GM18526 (cell line): ENCODE results near the gene PGAM5.

Source experiments
- POLR2A ChIP-seq: IDR thresholded peaks from 3 replicates; pipeline ENCODE4 v1.6.1; 2011; ENCODE audit not compliant: insufficient read length; ENCODE audit errors: extremely low read depth

The PGAM5 gene

DNA sequence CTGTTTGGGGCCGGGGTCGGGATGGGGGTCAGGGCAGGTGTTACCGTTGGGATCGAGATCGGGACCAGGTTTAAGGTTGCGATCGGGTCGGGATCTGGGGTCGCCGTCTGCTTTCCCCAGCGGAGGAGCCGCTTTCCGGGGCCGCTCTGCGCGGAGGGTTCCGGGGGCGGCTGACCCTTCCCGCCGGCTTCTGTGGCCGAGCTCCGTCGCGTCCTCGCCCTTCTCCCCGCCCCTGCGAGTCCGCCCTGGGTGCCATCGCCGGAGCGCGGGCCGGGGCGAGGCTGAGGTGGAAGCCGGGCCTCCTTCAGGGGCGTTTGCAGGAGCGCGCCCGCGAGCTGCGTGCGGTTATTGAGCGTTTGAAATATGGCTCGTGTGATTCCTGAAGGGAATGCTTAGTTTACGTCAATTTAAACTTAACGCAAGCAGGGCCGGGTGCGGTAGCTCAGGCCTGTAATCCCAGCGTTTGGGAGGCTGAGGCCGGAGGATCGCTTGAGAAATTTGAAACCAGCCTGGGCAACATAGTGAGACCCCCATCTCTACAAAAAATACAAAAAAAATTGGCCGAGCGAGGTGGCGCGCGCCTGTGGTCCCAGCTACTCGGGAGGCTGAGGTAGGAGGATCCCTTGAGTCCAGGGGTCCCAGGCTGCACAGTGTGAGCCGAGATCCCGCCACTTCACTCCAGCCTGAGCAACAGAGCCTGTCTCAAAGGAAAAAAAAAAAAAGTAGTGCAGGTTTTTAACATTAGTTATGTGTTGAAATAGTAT lies 620 bp downstream of the PGAM5 start:
- TF ChIP-seq POLR2A: no peak

DNA sequence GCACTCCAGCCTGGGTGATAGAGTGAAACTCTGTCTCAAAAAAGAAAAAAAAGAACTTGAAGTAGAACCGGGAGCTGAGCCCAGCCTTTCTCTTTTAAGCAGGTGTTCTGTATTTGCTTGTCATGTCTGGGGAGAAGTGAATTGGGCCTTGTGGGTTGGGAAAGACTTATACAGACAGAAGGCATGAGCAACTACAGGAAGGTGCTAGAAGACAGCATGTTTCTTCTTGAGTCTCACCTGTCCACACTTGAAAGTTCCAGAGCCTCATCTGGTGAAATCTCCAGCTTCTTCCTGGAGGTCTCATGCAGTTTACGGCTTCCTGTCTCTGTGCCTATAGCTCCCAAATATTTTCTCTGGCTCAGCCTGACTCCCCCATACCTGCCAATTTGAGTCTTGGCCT lies 2.5 kb downstream of the PGAM5 start:
- TF ChIP-seq POLR2A: no peak

DNA sequence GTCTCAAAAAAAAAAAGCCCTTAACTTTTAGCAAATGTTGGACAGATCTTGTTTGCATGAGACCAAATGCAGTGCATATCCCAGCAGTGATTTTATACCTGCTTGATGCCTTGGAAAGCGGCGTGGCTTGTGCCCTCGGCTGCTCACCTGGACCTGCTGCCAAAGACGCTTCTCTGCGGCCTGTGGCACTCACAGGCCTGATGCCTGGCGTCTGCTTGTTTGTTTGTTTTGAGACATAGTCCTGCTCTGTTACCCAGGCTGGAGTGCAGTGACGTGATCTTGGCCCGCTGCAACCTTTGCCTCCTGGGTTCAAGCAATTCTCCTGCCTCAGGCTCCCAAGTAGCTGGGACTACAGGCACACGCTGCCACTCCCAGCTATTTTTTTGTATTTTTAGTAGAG lies 5.2 kb downstream of the PGAM5 start:
- no peak for TF ChIP-seq POLR2A

DNA sequence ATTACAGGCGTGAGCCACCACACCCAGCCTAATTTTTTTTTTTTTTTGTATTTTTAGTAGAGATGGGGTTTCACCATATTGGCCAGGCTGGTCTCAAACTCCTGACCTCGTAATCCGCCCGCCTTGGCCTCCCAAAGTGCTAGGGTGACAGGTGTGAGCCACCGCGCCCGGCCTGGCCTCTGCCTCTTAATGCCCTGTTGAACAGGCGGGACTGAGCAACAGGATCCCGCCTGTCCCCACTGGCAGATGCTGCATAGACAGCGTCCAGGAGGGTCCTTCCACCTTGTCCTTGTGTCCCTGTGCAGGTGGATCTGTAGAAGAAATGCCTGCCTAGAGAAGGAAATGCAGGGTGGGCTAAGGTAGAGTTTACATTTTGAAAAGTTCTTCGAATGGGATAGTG lies 5.7 kb downstream of the PGAM5 start:
- no peak for TF ChIP-seq POLR2A

DNA sequence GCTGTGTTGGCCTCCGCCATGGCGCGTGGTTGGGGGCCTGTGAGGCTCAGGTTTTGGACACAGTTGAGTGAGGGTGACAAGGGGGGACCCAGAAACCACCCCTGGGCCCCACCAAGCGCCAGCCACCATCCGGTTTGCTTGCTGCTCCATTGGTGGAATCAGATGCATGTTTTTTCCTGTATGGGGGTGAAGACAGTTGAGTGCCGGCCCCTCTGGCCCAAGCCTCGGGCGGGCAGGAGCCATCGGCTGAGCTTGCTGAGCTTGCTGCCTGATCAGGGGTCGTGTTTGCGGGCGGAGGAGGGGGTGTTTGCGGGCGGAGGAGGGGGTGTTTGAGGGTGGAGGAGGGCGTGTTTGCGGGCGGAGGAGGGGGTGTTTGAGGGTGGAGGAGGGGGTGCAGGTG lies 6.4 kb downstream of the PGAM5 start:
- TF ChIP-seq POLR2A: no peak

DNA sequence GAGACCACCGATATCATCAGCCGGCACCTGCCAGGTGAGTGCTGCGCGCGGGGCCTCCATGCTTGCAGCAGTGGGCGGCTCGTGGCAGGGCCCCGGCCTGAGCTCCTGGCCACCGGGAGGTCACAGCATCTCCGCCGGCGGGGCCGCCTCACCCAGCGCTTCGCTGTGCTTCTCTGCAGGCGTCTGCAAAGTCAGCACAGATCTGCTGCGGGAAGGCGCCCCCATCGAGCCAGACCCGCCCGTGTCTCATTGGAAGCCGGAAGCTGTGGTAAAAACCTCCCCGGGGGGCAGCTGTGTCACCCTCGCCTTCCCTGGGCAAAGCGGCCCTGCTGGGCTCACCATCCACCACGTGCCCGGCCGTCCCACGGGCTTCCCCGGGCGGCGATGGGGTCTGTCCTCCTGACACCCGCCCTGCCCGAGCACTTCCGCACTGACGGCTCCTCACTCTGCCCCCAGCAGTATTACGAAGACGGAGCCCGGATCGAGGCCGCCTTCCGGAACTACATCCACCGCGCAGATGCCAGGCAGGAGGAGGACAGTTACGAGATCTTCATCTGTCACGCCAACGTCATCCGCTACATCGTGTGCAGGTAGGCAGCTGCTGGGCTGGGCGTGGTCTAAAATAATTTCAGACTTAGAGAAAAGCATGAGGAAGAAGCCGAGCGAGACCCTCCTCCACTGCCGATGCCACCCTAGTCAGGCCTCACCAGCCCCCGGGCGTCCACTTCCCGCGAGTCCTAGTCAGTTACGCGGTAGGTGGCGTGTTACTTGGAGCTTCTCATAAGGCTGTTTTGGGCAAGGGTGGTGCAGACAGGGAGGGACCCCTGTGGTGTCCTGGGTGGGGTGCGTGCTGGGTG lies 7.1 kb downstream of the PGAM5 start:
- TF ChIP-seq POLR2A: no peak

DNA sequence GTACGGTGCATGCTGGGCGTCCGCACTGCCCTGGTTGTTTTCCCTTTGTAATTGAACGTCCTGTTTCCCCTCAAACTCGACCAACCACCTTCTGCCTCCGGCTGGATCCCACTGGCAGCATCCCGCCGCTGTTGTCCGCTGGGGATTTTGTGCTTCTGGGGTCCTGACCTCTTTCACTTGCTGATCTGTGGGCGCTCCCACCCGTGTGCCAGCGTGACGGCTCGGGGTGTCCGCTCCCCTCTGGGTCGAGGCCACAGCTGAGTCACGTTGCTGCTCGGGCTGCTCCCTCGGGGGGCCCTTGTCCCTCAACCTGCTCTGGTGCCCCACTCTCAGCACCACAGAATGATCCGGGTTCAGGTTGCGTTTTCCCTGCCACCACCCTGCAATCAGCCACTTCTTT lies 8.0 kb downstream of the PGAM5 start:
- no peak for TF ChIP-seq POLR2A

DNA sequence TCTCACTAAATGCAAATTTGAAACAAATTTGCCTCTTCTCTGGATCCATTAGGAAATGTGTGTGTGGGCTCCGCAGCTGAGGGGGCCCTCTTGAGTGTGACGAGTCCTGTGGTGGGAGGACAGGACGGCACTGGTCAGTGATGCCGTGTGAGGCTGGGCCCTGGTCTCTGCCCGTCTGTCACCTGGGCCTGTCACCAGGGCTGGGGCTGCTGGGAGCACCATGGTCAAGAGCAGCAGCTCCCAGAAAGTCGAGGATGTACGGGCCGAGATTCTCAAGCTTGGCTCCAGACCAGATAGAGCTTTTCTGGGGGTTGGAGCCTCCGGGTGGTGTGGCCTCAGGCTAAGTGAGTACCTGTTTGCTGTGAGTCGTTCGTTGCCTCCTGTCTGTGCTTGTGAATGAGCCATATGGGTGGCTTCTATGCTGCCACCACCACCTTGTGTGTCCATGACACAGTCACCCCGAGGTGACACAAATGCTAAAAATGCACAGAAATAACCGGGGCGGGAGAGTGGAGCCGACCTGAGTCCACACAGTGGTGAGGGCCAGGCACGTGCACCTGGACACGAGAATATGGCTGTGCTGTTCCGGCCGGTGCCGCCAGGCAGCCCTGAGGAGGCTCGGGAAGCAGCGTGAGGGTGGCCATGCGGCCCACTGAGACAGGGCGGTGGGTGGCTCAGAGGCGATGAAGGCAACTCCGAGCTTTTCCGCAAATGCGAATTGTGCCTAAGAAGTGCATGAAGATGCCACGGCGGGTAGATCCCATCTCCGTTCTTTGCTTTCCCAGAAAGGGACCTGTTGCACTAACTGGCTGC lies 8.7 kb downstream of the PGAM5 start:
- no peak for TF ChIP-seq POLR2A

DNA sequence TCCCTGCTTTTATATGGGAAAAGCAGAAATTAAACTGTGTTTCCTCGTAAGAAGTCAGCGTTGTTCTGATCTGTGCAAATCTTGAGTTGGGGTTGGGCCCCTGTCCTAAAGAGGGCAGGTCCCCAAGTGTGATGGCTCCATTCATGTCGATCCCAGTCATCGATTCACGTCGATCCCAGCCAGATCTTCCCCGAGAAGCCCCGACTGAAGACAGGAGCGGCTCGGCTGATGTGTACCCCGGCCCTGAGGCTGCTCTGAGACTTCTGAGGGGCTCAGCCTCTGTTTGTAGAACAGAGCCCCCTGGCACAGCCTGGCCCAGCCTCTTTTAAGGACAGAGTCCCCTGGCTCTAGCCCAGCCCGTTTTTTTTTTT lies 9.3 kb downstream of the PGAM5 start:
- no peak for TF ChIP-seq POLR2A

DNA sequence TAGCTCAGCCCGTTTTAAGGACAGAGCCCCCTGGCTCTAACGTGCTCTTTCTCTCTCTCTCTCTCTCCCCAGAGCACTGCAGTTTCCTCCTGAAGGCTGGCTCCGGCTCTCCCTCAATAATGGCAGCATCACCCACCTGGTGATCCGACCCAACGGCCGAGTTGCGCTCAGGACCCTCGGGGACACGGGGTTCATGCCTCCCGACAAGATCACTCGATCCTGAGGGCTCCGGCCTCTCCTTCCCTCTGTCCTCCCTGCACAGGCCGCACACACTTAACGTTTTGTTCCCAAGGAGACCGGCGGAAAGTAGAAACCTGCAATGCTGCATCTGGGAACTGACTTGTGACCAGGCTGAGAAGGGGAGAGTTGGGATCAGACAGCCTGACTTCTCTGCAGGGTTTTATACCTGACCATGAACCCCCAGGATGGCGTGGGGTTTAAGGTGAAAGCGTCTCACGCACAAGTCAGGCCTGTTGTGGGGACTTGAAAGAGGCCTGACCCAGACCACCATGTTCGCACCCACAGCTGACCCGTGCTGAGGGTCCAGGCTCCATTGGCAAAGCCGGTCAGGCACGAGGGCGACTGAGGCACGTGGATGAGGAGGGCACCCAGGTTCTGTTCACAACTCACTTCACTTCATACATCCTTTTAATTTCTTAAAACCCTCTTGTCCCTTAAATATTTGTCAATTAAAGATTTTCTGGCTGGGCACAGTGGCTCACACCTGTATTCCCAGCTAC lies 10.1 kb downstream of the PGAM5 start:
- no peak for TF ChIP-seq POLR2A

DNA sequence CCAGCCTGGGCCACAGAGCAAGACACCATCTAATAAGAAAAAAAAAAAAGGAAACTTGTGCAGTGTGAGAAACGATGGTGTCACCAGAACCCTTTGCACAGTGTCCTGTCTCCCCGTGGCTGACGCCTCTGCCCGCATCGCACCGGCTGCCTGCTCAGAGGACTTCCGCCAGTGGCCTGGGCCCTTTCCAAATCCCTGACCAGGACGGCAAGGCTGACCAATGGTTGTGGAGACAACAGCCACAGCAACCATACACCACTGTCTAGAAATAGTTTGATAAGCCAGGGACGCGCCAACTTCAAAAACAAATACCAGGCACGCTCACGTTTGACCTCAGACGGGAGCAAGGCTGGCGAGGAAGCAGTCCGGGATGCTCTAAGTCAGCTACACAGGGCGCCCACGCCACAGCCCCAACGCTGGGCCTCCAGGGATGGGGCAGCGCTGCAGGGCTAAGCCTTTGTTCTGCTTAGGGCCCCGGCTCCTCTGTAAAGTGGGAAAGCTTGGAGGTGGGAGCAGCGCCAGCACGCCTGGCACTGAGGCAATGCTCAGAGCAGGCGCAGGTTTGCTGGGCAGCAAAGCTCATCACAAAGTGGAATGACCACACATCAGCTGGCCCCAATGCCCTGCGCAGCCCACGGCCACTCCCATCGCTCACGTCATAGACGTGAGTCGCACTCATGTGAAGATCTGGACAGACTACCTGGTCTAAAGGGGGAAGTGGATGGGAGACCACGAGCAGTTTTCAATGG lies 12.5 kb downstream of the PGAM5 start:
- TF ChIP-seq POLR2A: no peak

DNA sequence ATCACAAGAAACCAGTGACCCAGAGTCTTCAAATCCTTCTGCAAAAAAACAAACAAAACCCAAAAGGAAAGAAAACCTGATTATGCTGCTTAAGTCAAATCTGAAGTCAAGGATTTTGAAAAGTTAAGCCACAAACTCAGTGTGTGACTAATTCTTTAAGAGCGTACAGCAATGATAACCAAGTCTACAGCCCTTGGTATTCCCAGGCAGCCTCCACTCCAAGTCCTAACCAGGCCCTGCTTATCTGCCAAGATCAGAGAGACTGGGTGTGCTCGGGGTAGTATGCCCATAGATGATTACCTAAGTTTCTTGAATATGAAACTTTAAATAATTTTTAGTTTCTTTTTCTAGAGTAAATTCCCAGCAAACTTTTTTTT lies 13.1 kb downstream of the PGAM5 start:
- no peak for TF ChIP-seq POLR2A

DNA sequence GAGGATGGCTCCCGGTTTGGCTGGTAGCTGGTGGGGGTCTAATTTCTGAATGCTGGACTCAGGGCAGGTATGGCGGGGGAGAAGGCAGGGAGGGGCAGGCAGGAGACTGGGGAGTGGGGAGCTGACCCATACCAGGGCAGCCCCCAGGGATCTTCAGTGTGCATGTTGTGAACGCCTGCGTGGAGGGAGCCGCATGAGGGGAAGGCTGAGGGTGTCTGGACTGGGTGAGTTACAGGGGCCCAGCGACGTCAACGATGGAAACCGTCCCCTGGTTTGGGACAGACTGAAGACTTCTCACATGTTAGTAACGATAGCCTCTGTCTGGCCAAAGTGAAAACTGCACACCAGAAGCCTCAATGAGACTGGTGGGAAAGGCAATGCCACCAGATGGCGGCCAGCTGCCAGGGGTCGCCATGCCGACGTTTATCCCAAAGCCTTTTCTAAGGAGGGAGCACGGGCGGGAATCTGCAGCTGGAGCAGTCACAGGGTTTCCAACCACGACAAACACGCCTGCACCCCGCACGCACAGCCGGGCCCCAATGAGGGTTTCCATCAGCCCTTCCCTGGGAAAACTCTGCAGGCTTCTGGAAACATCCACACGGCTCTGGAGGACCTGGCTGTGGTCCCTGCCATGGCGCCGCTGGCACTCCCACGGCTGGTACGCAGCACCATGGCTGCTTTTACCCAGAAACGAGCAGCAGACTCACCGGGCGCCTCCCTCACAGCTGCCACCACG lies 14.0 kb downstream of the PGAM5 start:
- TF ChIP-seq POLR2A: no peak

DNA sequence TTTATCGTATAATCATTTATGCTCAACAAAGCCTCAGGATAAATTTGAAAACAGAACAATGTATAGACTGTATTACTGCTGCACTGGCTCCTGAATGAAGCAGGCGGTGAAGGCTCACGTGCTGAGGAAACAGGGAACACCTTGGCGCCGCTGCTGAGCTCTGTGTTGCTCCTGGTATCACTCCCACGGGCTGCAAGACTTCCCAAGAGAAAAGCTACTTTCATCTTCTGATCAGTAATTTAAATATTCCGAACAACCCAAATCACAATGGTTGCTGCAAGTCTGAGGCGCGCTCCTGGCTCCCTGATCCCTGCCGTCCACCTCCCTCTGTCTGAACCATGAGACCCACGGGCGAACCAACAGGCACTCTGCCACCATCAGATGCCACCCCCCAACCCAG lies 15.7 kb downstream of the PGAM5 start:
- no peak for TF ChIP-seq POLR2A
